Body of pancreas (tissue), 4 donors: ENCODE data around the gene ADGRA3.

Experiments
- CTCF ChIP-seq, 7 experiments: fragments of 450-650 bp in 4 of 7; fragments of 200-600 bp in 3 of 7; sonication (generic) in 3 of 7; IDR thresholded peaks; one replicate each; pipeline ENCODE4 v1.5.1; 2016 to 2019; ENCODE audit warnings: antibody characterized with exemption in 7 of 7
- POLR2A ChIP-seq, 3 donors: fragments of 450-650 bp; IDR thresholded peaks; one replicate each; pipeline ENCODE4 v1.6.1; 2016; ENCODE audit warnings: antibody characterized with exemption in 3 of 3, mild to moderate bottlenecking in 2 of 3

GRCh38 chr4:22363787-22364186 lies 152.1 kb downstream of the ADGRA3 start:
- TF ChIP-seq CTCF (IDR thresholded peaks at IDR 0.05) = no peak
- no peak for TF ChIP-seq POLR2A (IDR thresholded peaks at IDR 0.05)
